Measurements from ENCODE around the gene THUMPD3.

Gene THUMPD3

GRCh38 chr3:9361691-9362388, 1.0 kb upstream of the THUMPD3 start:
- DNase-seq: no peak

- DNase-seq: no peak
Measured at GRCh38 chr3:9369508-9369907, 6.7 kb downstream of the THUMPD3 start.

GRCh38 chr3:9373465-9373864, 10.6 kb downstream of the THUMPD3 start:
- no peak for DNase-seq

- DNase-seq: no peak
Measured at GRCh38 chr3:9377981-9378380, 15.1 kb downstream of the THUMPD3 start.

GRCh38 chr3:9379327-9379726, 16.5 kb downstream of the THUMPD3 start:
- no peak for DNase-seq

- no peak for DNase-seq
Measured at GRCh38 chr3:9380014-9380413, 17.2 kb downstream of the THUMPD3 start.

GRCh38 chr3:9384141-9384828, 21.4 kb downstream of the THUMPD3 start:
- DNase-seq: no peak

GRCh38 chr3:9385187-9386077, 22.6 kb downstream of the THUMPD3 start:
- DNase-seq: no peak

- DNase-seq: no peak
Measured at GRCh38 chr3:9386078-9386459, 23.2 kb downstream of the THUMPD3 start.

GRCh38 chr3:9386501-9387321, 23.9 kb downstream of the THUMPD3 start:
- no peak for DNase-seq

GRCh38 chr3:9387322-9387655, 24.4 kb downstream of the THUMPD3 start:
- DNase-seq: no peak

- no peak for DNase-seq
Measured at GRCh38 chr3:9388142-9388541, 25.3 kb downstream of the THUMPD3 start.

GRCh38 chr3:9388562-9389272, 25.9 kb downstream of the THUMPD3 start:
- no peak for DNase-seq

GRCh38 chr3:9390265-9390888, 27.5 kb downstream of the THUMPD3 start:
- no peak for DNase-seq

GRCh38 chr3:9392041-9392440, 29.2 kb downstream of the THUMPD3 start:
- DNase-seq: no peak

- DNase-seq: no peak
Measured at GRCh38 chr3:9395570-9396300, 32.9 kb downstream of the THUMPD3 start.

GRCh38 chr3:9396301-9396631, 33.4 kb downstream of the THUMPD3 start:
- DNase-seq: peak; percentile 81

- DNase-seq: peak; percentile 94
Measured at GRCh38 chr3:9396632-9397331, 33.9 kb downstream of the THUMPD3 start.

GRCh38 chr3:9397332-9397905, 34.6 kb downstream of the THUMPD3 start, which contains the start of gene SETD5:
Gene SETD5 (plus strand): TSS chr3:9397615. CDS start chr3:9428939, 31,324 bp downstream.
- peak; percentile 86 for DNase-seq

All from NCI-H510A (cell line).